Spleen (tissue), 11 donors: ENCODE data around the gene HHAT. TPM values are rescaled to one million over a fixed set of nuclear protein-coding genes. Genes with fewer than 3 reads are reported as not detected.
"Not testable (repeated sequence)": the region's sequence is repeated elsewhere in the genome, so short reads cannot be mapped to it uniquely, and the experiment has no call there.

Source experiments
- DNase-seq: peaks from one replicate; pipeline ENCODE4 v3.0.0-alpha.2; 2020
- H3K27ac ChIP-seq, 8 donors: fragments of 200-600 bp; sonication (generic) in 7 of 8; 1 replicate in 4 of 8; 2 replicates in 4 of 8; pipeline versions ENCODE4 v1.5.0 to v1.8.0; 2016 to 2021; ENCODE audit warnings: inconsistent platforms in 4 of 8, mild to moderate bottlenecking in 4 of 8, moderate library complexity in 1 of 8
- H3K27me3 ChIP-seq, 7 donors: fragments of 200-600 bp; sonication (generic) in 6 of 7; replicated peaks in 1 of 7; 1 replicate in 4 of 7; 2 replicates in 3 of 7; pipeline versions ENCODE4 v1.5.0 to v1.8.0; 2016 to 2021; ENCODE audit warnings: inconsistent platforms in 3 of 7, mild to moderate bottlenecking in 1 of 7
- H3K36me3 ChIP-seq, 6 donors: fragments of 200-600 bp; sonication (generic) in 5 of 6; 1 replicate in 4 of 6; 2 replicates in 2 of 6; pipeline versions ENCODE4 v1.5.0 to v1.8.0; 2016 to 2021; ENCODE audit warnings: inconsistent platforms in 2 of 6
- H3K4me1 ChIP-seq, 6 donors: fragments of 200-600 bp; sonication (generic) in 5 of 6; 1 replicate in 3 of 6; 2 replicates in 3 of 6; pipeline versions ENCODE4 v1.5.0 to v1.8.0; 2016 to 2021; ENCODE audit warnings: inconsistent platforms in 3 of 6
- H3K4me3 ChIP-seq, 8 donors: fragments of 200-600 bp; sonication (generic) in 7 of 8; 1 replicate in 4 of 8; 2 replicates in 4 of 8; pipeline versions ENCODE4 v1.5.0 to v1.8.0; 2016 to 2021; ENCODE audit warnings: inconsistent platforms in 4 of 8, mild to moderate bottlenecking in 4 of 8, moderate library complexity in 2 of 8
- H3K9me3 ChIP-seq, 8 donors: fragments of 200-600 bp; sonication (generic) in 7 of 8; 1 replicate in 4 of 8; 2 replicates in 4 of 8; pipeline versions ENCODE4 v1.5.0 to v1.8.0; 2016 to 2021; ENCODE audit warnings: inconsistent platforms in 4 of 8
- CTCF ChIP-seq, 11 experiments: fragments of 200-600 bp in 7 of 11; fragments of 450-650 bp in 4 of 11; sonication (generic) in 4 of 11; IDR thresholded peaks in 8 of 11; conservative IDR thresholded peaks in 3 of 11; 1 replicate in 7 of 11; 2 replicates in 4 of 11; pipeline versions ENCODE4 v1.4.0 to v1.8.0; 2016 to 2021; ENCODE audit warnings: antibody characterized with exemption in 11 of 11, inconsistent platforms in 4 of 11, mild to moderate bottlenecking in 1 of 11
- POLR2A ChIP-seq, 3 donors: fragments of 450-650 bp; IDR thresholded peaks; one replicate each; pipeline ENCODE4 v1.5.1; 2017; ENCODE audit warnings: antibody characterized with exemption in 3 of 3, mild to moderate bottlenecking in 1 of 3
- POLR2AphosphoS5 ChIP-seq, 3 donors: sonication (generic); formaldehyde crosslinking; IDR thresholded peaks; one replicate each; pipeline ENCODE4 v1.5.1; 2017; ENCODE audit warnings: antibody characterized with exemption in 3 of 3
- WGBS, 5 donors: extraction: QIAGEN DNeasy Blood & Tissue Kit in 3 of 5; methylation state at CpG; one replicate each; pipeline versions ENCODE4 v1.1.5 to v1.1.7; 2013 to 2018; 5-methylcytosine and 5-hydroxymethylcytosine counted together
- intact Hi-C: fragments of 100-400 bp; cut with DNase I; formaldehyde crosslinking; loops from one replicate; pipeline ENCODE4 v1.15.0; 2023; ENCODE audit warnings: low total_unique reads
- polyA plus RNA-seq, 3 donors: library from polyadenylated mRNA; stranded (reverse); fragments of 200-250 nt; gene quantifications; one replicate each; pipeline ENCODE4 v1.2.1, GENCODE V29; 2013
- total RNA-seq, 7 donors: library from RNA; depleted of rRNA in 3 of 7; stranded (reverse); fragments of >200 nt in 3 of 7; fragmentation: NEBNext Ultra II Directional in 4 of 7; extraction: Animal tissue kit (Norgen Biotek cat#: 25700) in 4 of 7; gene quantifications; one replicate each; pipeline versions ENCODE4 v1.1.0 to v1.2.1, GENCODE V29; 2016 to 2021
- donor health status: healthy with polysubstance abuse.
- donor health status: DM: no; HTN: no; CAD: no; lungs with moderate emphysema.
- donor health status: DM: no; HTN: no; CAD: no.
- donor health status: Bipolar disorder and iron deficiency.
- donor health status: healthy.
- donor health status: DM: no; HTN: no; CAD: no.
- donor health status: DM: yes; HTN: yes; CAD: no.

HHAT gene
- total and polyA plus RNA-seq, 10 donors, result 1.3 to 8.8 (median 4.7) TPM

- Histone ChIP-seq H3K4me3 (no peak overlapping the region), H3K27me3 (no peaks in the 10 kb centered on the region), H3K36me3 (no peaks in the 10 kb centered on the region), H3K9me3 (no peaks in the 10 kb centered on the region), H3K27ac (no peak overlapping the region), H3K4me1 (no peaks in the 10 kb centered on the region)
- intact Hi-C loops, result no loop called here
- 43 to 65% (median 60%) methylated on average over 6 of the region's 6 CpGs for WGBS, 5 donors
- no peak for DNase-seq
- TF ChIP-seq POLR2AphosphoS5 (IDR thresholded peaks at IDR 0.05) (no peak), POLR2A (IDR thresholded peaks at IDR 0.05) (no peak), CTCF (IDR thresholded peaks at IDR 0.05 in 8 of 11, conservative IDR thresholded peaks at IDR 0.05 in 3 of 11) (no peak)
Observed at GRCh38 chr1:210653771-210654170, 325.1 kb downstream of the HHAT start.

GRCh38 chr1:210654176-210654981, 325.7 kb downstream of the HHAT start:
- Histone ChIP-seq H3K27ac (no peak overlapping the region), H3K4me1 (no peaks in the 10 kb centered on the region), H3K27me3 (no peaks in the 10 kb centered on the region), H3K4me3 (no peak overlapping the region), H3K36me3 (no peaks in the 10 kb centered on the region), H3K9me3 (no peaks in the 10 kb centered on the region)
- 84 to 90% (median 88%) methylated on average over 7 of the region's 7 CpGs for WGBS, 5 donors
- TF ChIP-seq CTCF (IDR thresholded peaks at IDR 0.05 in 8 of 11, conservative IDR thresholded peaks at IDR 0.05 in 3 of 11), result no peak
- TF ChIP-seq POLR2A (IDR thresholded peaks at IDR 0.05), result no peak
- no peak for TF ChIP-seq POLR2AphosphoS5 (IDR thresholded peaks at IDR 0.05)
- intact Hi-C loops, result no loop called here
- DNase-seq, result no peak

GRCh38 chr1:210655511-210655910, 326.8 kb downstream of the HHAT start:
- H3K27me3 ChIP-seq, result no peaks in the 10 kb centered on the region
- no peaks in the 10 kb centered on the region for H3K4me1 ChIP-seq
- no peak for DNase-seq
- H3K9me3 ChIP-seq, result no peaks in the 10 kb centered on the region
- no peaks in the 10 kb centered on the region for H3K36me3 ChIP-seq
- intact Hi-C loops, result no loop called here
- 82 to 87% (median 82%) methylated on average over 5 to 7 of the region's 7 CpGs for WGBS, 5 donors
- no peak overlapping the region for H3K4me3 ChIP-seq
- H3K27ac ChIP-seq, result no peak overlapping the region
- TF ChIP-seq POLR2AphosphoS5 (IDR thresholded peaks at IDR 0.05) (no peak), POLR2A (IDR thresholded peaks at IDR 0.05) (no peak), CTCF (IDR thresholded peaks at IDR 0.05 in 8 of 11, conservative IDR thresholded peaks at IDR 0.05 in 3 of 11) (no peak)

- no peak for DNase-seq
- H3K27ac ChIP-seq, result no peak overlapping the region
- H3K9me3 ChIP-seq, result peaks cover 0 to 6% (median 0%) of the 10 kb centered on the region in 8 donors
- TF ChIP-seq CTCF (IDR thresholded peaks at IDR 0.05 in 8 of 11, conservative IDR thresholded peaks at IDR 0.05 in 3 of 11), result no peak
- no peak for TF ChIP-seq POLR2A (IDR thresholded peaks at IDR 0.05)
- no peak for TF ChIP-seq POLR2AphosphoS5 (IDR thresholded peaks at IDR 0.05)
- H3K36me3 ChIP-seq, result no peaks in the 10 kb centered on the region
- H3K4me1 ChIP-seq, result no peaks in the 10 kb centered on the region
- 80 to 88% (median 85%) methylated on average over 6 of the region's 6 CpGs for WGBS, 5 donors
- H3K27me3 ChIP-seq, result no peaks in the 10 kb centered on the region
- intact Hi-C loops, result no loop called here
- H3K4me3 ChIP-seq, result no peak overlapping the region
Observed at GRCh38 chr1:210657806-210658205, 329.1 kb downstream of the HHAT start.

GRCh38 chr1:210661520-210661919, 332.8 kb downstream of the HHAT start:
- H3K4me1 ChIP-seq, H3K27ac ChIP-seq, H3K36me3 ChIP-seq, H3K4me3 ChIP-seq, H3K9me3 ChIP-seq, DNase-seq, intact Hi-C loops, H3K27me3 ChIP-seq: not testable (repeated sequence)
- WGBS, 5 donors, result 89 to 98% (median 92%) methylated on average over 4 of the region's 4 CpGs
